ENCODE data around the gene CBR4.

DNA sequence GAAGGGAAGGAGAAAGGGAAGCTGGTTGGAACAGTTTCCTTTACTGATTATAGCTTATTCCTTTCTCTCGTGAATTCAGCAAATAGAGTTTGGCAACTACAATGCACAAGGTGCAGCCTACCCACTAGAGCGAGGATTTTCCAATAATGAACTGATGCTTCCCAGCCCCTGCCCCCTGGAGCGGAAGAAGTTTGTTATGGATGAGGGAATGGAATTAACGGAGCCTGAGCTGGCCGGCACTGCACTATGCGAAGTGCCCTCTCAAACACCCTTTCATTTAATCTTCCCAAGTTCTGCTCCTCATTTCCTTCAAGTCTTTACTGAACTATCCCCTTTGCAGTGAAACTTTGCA is 42.5 kb upstream of the CBR4 start:
- TF ChIP-seq, protein P1, sequence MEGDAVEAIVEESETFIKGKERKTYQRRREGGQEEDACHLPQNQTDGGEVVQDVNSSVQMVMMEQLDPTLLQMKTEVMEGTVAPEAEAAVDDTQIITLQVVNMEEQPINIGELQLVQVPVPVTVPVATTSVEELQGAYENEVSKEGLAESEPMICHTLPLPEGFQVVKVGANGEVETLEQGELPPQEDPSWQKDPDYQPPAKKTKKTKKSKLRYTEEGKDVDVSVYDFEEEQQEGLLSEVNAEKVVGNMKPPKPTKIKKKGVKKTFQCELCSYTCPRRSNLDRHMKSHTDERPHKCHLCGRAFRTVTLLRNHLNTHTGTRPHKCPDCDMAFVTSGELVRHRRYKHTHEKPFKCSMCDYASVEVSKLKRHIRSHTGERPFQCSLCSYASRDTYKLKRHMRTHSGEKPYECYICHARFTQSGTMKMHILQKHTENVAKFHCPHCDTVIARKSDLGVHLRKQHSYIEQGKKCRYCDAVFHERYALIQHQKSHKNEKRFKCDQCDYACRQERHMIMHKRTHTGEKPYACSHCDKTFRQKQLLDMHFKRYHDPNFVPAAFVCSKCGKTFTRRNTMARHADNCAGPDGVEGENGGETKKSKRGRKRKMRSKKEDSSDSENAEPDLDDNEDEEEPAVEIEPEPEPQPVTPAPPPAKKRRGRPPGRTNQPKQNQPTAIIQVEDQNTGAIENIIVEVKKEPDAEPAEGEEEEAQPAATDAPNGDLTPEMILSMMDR (IDR thresholded peaks at IDR 0.05), result no peak
- no peak for TF ChIP-seq EP300 (IDR thresholded peaks at IDR 0.05)
